Epithelial cell of esophagus (primary cell): ENCODE measurements around the gene FLYWCH1.

ENCODE experiments used
- DNase-seq: peaks from one replicate; pipeline ENCODE4 v3.0.0; 2010; ENCODE audit warnings: low read depth
- H3K4me3 ChIP-seq: 2 replicates; pipeline ENCODE4 v1.5.1; 2011; ENCODE audit warnings: mild to moderate bottlenecking, low read length, control low read depth
- CTCF ChIP-seq: IDR thresholded peaks from 2 replicates; pipeline ENCODE4 v1.5.1; 2011; ENCODE audit warnings: low read depth, mild to moderate bottlenecking, low read length, control low read depth, inconsistent platforms; ENCODE audit not compliant: insufficient read depth; ENCODE audit errors: missing control alignments

FLYWCH1 gene

GRCh38 chr16:2899564-2900072 is 12.1 kb upstream of the FLYWCH1 start:
- DNase-seq, result no peak
- TF ChIP-seq CTCF, result no peak
- H3K4me3 ChIP-seq, result no peak overlapping the region

- TF ChIP-seq CTCF, result no peak
- H3K4me3 ChIP-seq, result no peak overlapping the region
- DNase-seq, result no peak
Observed at GRCh38 chr16:2900526-2901075, 11.1 kb upstream of the FLYWCH1 start.

- TF ChIP-seq CTCF, result no peak
- no peak overlapping the region for H3K4me3 ChIP-seq
- DNase-seq, result no peak
Observed at GRCh38 chr16:2902337-2903130, 9.2 kb upstream of the FLYWCH1 start.

GRCh38 chr16:2904100-2904921 is 7.4 kb upstream of the FLYWCH1 start:
- H3K4me3 ChIP-seq, result peak overlapping the region; percentile 62
- peak; percentile 86 for DNase-seq
- peak; percentile 74 for TF ChIP-seq CTCF

GRCh38 chr16:2904922-2905240 is 6.8 kb upstream of the FLYWCH1 start:
- no peak for DNase-seq
- peak overlapping the region; percentile 62 for H3K4me3 ChIP-seq
- no peak for TF ChIP-seq CTCF

- peak; percentile 100 for DNase-seq
- no peak for TF ChIP-seq CTCF
- peak overlapping the region; percentile 62 for H3K4me3 ChIP-seq
Observed at GRCh38 chr16:2905241-2905987, 6.3 kb upstream of the FLYWCH1 start.
